Neural cell (in vitro differentiated cells): Measurements from ENCODE around the gene CRYBB1. TPM values are rescaled to one million over a fixed set of nuclear protein-coding genes. Genes with fewer than 3 reads are reported as not detected.

Experiments used
- H2AFZ ChIP-seq: fragments of 200-600, 300-800 bp; sonication (generic), shearing (Covaris generic); 2 replicates; pipeline ENCODE4 v1.6.0; 2014; ENCODE audit warnings: low read depth, mild to moderate bottlenecking, antibody characterized with exemption, low read length, moderate library complexity
- H3F3A ChIP-seq: fragments of 200-600 bp; shearing (Covaris generic); 2 replicates; pipeline ENCODE4 v1.6.1; 2016; ENCODE audit warnings: mild to moderate bottlenecking, moderate library complexity, mixed read lengths, antibody characterized with exemption, low read length; ENCODE audit not compliant: insufficient read depth, poor library complexity, severe bottlenecking
- H3K27ac ChIP-seq: fragments of 200-600, 300-800 bp; sonication (generic), shearing (Covaris generic); 2 replicates; pipeline ENCODE4 v1.5.1; 2014; ENCODE audit warnings: mild to moderate bottlenecking, low read length, moderate library complexity
- H3K27me3 ChIP-seq: fragments of 300-800, 200-600 bp; sonication (generic), shearing (Covaris generic); 2 replicates; pipeline ENCODE4 v1.6.0; 2014; ENCODE audit warnings: mild to moderate bottlenecking, low read depth, low read length, moderate library complexity; ENCODE audit not compliant: insufficient read depth
- H3K36me3 ChIP-seq: fragments of 300-800, 200-600 bp; sonication (generic), shearing (Covaris generic); 2 replicates; pipeline ENCODE4 v1.5.1; 2014; ENCODE audit warnings: mild to moderate bottlenecking, antibody characterized with exemption, low read length, moderate library complexity; ENCODE audit not compliant: insufficient read depth
- H3K4me2 ChIP-seq: fragments of 300-800, 200-600 bp; sonication (generic), shearing (Covaris generic); 2 replicates; pipeline ENCODE4 v1.6.0; 2014; ENCODE audit warnings: mild to moderate bottlenecking, low read length
- H3K4me3 ChIP-seq: fragments of 300-800, 200-600 bp; sonication (generic), shearing (Covaris generic); 2 replicates; pipeline ENCODE4 v1.5.1; 2014; ENCODE audit warnings: mild to moderate bottlenecking, low read length, moderate library complexity
- H3K79me2 ChIP-seq: fragments of 200-600 bp; shearing (Covaris generic); replicated peaks from 2 replicates; pipeline ENCODE4 v1.6.0; 2014; ENCODE audit warnings: mild to moderate bottlenecking, low read length, moderate library complexity; ENCODE audit not compliant: insufficient read depth
- H3K9ac ChIP-seq: fragments of 300-800, 200-600 bp; sonication (generic), shearing (Covaris generic); 2 replicates; pipeline ENCODE4 v1.6.1; 2016; ENCODE audit warnings: mild to moderate bottlenecking, low read length, mixed read lengths
- H3K9me2 ChIP-seq: fragments of 200-600 bp; shearing (Covaris generic); 2 replicates; pipeline ENCODE4 v1.6.1; 2016; ENCODE audit warnings: mild to moderate bottlenecking, low read length, mixed read lengths; ENCODE audit not compliant: insufficient read depth
- H3K9me3 ChIP-seq: fragments of 200-600, 300-800 bp; sonication (generic), shearing (Covaris generic); 2 replicates; pipeline ENCODE4 v1.6.1; 2016; ENCODE audit warnings: mild to moderate bottlenecking, mixed run types, low read length, moderate library complexity, mixed read lengths
- H4K20me1 ChIP-seq: fragments of 200-600 bp; shearing (Covaris generic); 2 replicates; pipeline ENCODE4 v1.6.1; 2016; ENCODE audit warnings: mild to moderate bottlenecking, mixed run types; ENCODE audit not compliant: insufficient read depth
- CTCF ChIP-seq: fragments of 450-650 bp; IDR thresholded peaks from 2 replicates; pipeline ENCODE4 v1.5.1; 2014; ENCODE audit warnings: antibody characterized with exemption, mild to moderate bottlenecking, moderate library complexity; ENCODE audit not compliant: poor library complexity, severe bottlenecking
- EP300 ChIP-seq: fragments of 450-650 bp; conservative IDR thresholded peaks from 2 replicates; pipeline ENCODE4 v1.6.1; 2014; ENCODE audit warnings: antibody characterized with exemption, mild to moderate bottlenecking, moderate library complexity; ENCODE audit not compliant: poor library complexity, severe bottlenecking
- EZH2 ChIP-seq: fragments of 200-600, 300-800 bp; shearing (Covaris generic), sonication (generic); IDR thresholded peaks from 2 replicates; pipeline ENCODE4 v1.6.1; 2014; ENCODE audit warnings: antibody characterized with exemption, low read length, borderline replicate concordance, mild to moderate bottlenecking; ENCODE audit not compliant: insufficient read depth, poor library complexity, severe bottlenecking
- MXI1 ChIP-seq: fragments of 450-650 bp; conservative IDR thresholded peaks from 2 replicates; pipeline ENCODE4 v1.6.1; 2014; ENCODE audit warnings: antibody characterized with exemption, mild to moderate bottlenecking; ENCODE audit not compliant: poor library complexity, severe bottlenecking
- POLR2AphosphoS5 ChIP-seq: IDR thresholded peaks from 2 replicates; pipeline ENCODE4 v1.6.1; 2012
- RAD21 ChIP-seq: fragments of 450-650 bp; conservative IDR thresholded peaks from 2 replicates; pipeline ENCODE4 v1.6.1; 2014; ENCODE audit warnings: antibody characterized with exemption, mild to moderate bottlenecking, moderate library complexity
- REST ChIP-seq: IDR thresholded peaks from 2 replicates; pipeline ENCODE4 v1.6.1; 2012; ENCODE audit warnings: borderline replicate concordance
- SMC3 ChIP-seq: fragments of 450-650 bp; conservative IDR thresholded peaks from 2 replicates; pipeline ENCODE4 v1.6.1; 2014; ENCODE audit warnings: antibody characterized with exemption, mild to moderate bottlenecking, moderate library complexity; ENCODE audit not compliant: poor library complexity
- TAF1 ChIP-seq: IDR thresholded peaks from 2 replicates; pipeline ENCODE4 v1.6.1; 2012; ENCODE audit warnings: low read depth
- polyA minus RNA-seq: library from RNA; depleted of rRNA, polyadenylated mRNA; stranded (reverse); fragments of >200 nt; gene quantifications from 2 replicates; pipeline ENCODE4 v1.2.3, GENCODE V29; 2014
- polyA plus RNA-seq: library from polyadenylated mRNA; depleted of rRNA; stranded (reverse); fragments of >200 nt; gene quantifications from 2 replicates; pipeline ENCODE4 v1.2.3, GENCODE V29; 2014

Gene CRYBB1
- polyA plus RNA-seq (not detected in 2 replicates), polyA minus RNA-seq (not detected in 2 replicates)

- H3K27me3 ChIP-seq, result no peaks in the 10 kb centered on the region
- H4K20me1 ChIP-seq, result no peaks in the 10 kb centered on the region
- no peaks in the 10 kb centered on the region for H3K79me2 ChIP-seq
- H2AFZ ChIP-seq, result no peak within 1 kb of the TSS
- TF ChIP-seq MXI1 (no peak), SMC3 (no peak), EZH2 (no peak), EP300 (no peak), REST (no peak), RAD21 (no peak), TAF1 (no peak), POLR2AphosphoS5 (no peak), CTCF (no peak)
- H3K36me3 ChIP-seq, result no peaks in the 10 kb centered on the region
- H3K4me3 ChIP-seq, result no peak within 1 kb of the TSS
- no peak within 1 kb of the TSS for H3K4me2 ChIP-seq
- no peaks in the 10 kb centered on the region for H3K9me3 ChIP-seq
- no peak within 1 kb of the TSS for H3K27ac ChIP-seq
- H3F3A ChIP-seq, result no peaks in the 10 kb centered on the region
- H3K9ac ChIP-seq, result no peak within 1 kb of the TSS
- no peaks in the 10 kb centered on the region for H3K9me2 ChIP-seq
Measured at GRCh38 chr22:26617271-26618199, at the start of gene CRYBB1. CRYBB1 (minus strand) TSS chr22:26618027; CDS start chr22:26616319, 1,708 bp downstream.

DNA sequence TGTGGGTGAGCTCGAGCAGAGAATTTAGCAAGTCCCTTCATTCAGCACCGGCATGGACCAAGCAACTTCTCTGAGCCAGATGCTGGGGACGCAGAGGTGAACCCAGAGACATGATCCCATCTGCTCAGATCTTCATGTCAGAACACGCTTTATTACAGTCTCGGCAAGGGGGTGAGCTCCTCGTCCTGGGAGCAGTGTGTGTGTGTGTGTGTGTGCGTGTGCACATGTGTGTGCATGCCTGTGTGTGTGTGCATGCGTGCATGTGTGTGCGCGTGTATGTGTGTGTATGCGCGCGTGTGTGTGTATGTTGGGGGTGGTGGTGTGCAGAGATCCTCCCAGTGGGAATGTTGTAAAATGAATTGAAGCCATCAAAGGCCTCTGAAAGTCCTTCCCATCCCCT lies 49.3 kb upstream of the CRYBB1 start:
- H3K36me3 ChIP-seq, result peaks cover 6% of the 10 kb centered on the region
- H3K9me3 ChIP-seq, result no peaks in the 10 kb centered on the region
- H3K79me2 ChIP-seq, result peaks cover 24% of the 10 kb centered on the region
- no peaks in the 10 kb centered on the region for H3F3A ChIP-seq
- H4K20me1 ChIP-seq, result peaks cover 5% of the 10 kb centered on the region
- no peaks in the 10 kb centered on the region for H3K27me3 ChIP-seq
- H2AFZ ChIP-seq, result no peak overlapping the region
- H3K4me3 ChIP-seq, result no peak overlapping the region
- H3K27ac ChIP-seq, result no peak overlapping the region
- H3K9ac ChIP-seq, result no peak overlapping the region
- H3K4me2 ChIP-seq, result no peak overlapping the region
- H3K9me2 ChIP-seq, result no peaks in the 10 kb centered on the region
- TF ChIP-seq SMC3 (no peak), EP300 (no peak), REST (no peak), EZH2 (no peak), CTCF (no peak), POLR2AphosphoS5 (no peak), RAD21 (no peak), TAF1 (no peak)
